ENCODE measurements around the gene AXIN1. TPM values are rescaled to one million over a fixed set of nuclear protein-coding genes. Genes with fewer than 3 reads are reported as not detected.
A peak's percentile ranks its signal among the peaks of the same experiment; 100 is the strongest.

AXIN1 gene
- total and polyA plus RNA-seq, 9 of the 15 experiments (the other 6 are each of a cell fraction or from before 2014, with no cell fraction given), result 0.42 to 58.0 (median 25.9) TPM

DNA sequence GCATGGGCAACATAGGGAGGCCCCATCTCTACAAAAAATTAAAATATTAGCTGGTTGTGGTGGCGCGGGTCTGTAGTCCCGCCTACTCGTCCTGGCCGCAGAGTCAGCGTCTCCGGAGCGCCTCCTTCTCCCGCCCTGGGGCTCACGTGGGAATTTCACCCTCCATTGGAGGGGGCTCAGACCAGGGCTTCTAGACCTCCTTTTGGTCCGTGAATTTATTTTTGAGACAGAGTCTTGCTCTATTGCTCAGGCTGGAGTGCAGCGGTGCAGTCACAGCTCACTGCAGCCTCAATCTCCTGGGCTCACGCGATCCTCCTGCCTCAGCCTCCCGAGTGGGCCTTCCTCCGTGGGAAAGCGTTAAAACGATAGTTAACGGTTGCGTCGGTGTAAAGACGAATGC is 44.1 kb upstream of the AXIN1 start (continued):
- TF ChIP-seq, protein P1, sequence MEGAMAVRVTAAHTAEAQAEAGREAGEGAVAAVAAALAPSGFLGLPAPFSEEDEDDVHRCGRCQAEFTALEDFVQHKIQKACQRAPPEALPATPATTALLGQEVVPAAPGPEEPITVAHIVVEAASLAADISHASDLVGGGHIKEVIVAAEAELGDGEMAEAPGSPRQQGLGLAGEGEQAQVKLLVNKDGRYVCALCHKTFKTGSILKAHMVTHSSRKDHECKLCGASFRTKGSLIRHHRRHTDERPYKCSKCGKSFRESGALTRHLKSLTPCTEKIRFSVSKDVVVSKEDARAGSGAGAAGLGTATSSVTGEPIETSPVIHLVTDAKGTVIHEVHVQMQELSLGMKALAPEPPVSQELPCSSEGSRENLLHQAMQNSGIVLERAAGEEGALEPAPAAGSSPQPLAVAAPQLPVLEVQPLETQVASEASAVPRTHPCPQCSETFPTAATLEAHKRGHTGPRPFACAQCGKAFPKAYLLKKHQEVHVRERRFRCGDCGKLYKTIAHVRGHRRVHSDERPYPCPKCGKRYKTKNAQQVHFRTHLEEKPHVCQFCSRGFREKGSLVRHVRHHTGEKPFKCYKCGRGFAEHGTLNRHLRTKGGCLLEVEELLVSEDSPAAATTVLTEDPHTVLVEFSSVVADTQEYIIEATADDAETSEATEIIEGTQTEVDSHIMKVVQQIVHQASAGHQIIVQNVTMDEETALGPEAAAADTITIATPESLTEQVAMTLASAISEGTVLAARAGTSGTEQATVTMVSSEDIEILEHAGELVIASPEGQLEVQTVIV (CRISPR knock-in tag; IDR thresholded peaks at IDR 0.05; ENCODE audit: borderline replicate concordance), result no peak
- 0 out of 2 replicates have a peak, but pooled peaks have one; percentile 16 for TF ChIP-seq NCOA1 (IDR thresholded peaks at IDR 0.05; ENCODE audit: low read depth)
- TF ChIP-seq CEBPG (CRISPR knock-in tag; IDR thresholded peaks at IDR 0.05), result peak; percentile 19; the same call in 1 of the 2 replicates
- no peak for TF ChIP-seq CEBPG (tag; conservative IDR thresholded peaks at IDR 0.05 in 1 of 2, IDR thresholded peaks at IDR 0.05 in 1 of 2)
- TF ChIP-seq, protein P2, sequence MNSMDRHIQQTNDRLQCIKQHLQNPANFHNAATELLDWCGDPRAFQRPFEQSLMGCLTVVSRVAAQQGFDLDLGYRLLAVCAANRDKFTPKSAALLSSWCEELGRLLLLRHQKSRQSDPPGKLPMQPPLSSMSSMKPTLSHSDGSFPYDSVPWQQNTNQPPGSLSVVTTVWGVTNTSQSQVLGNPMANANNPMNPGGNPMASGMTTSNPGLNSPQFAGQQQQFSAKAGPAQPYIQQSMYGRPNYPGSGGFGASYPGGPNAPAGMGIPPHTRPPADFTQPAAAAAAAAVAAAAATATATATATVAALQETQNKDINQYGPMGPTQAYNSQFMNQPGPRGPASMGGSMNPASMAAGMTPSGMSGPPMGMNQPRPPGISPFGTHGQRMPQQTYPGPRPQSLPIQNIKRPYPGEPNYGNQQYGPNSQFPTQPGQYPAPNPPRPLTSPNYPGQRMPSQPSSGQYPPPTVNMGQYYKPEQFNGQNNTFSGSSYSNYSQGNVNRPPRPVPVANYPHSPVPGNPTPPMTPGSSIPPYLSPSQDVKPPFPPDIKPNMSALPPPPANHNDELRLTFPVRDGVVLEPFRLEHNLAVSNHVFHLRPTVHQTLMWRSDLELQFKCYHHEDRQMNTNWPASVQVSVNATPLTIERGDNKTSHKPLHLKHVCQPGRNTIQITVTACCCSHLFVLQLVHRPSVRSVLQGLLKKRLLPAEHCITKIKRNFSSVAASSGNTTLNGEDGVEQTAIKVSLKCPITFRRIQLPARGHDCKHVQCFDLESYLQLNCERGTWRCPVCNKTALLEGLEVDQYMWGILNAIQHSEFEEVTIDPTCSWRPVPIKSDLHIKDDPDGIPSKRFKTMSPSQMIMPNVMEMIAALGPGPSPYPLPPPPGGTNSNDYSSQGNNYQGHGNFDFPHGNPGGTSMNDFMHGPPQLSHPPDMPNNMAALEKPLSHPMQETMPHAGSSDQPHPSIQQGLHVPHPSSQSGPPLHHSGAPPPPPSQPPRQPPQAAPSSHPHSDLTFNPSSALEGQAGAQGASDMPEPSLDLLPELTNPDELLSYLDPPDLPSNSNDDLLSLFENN (IDR thresholded peaks at IDR 0.05; ENCODE audit: low read depth in 2 of 2, low read length in 2 of 2), result no peak
- TF ChIP-seq TAF15 (IDR thresholded peaks at IDR 0.05; ENCODE audit: low read depth, low read length), result no peak
- TF ChIP-seq ZNF583 (CRISPR knock-in tag; IDR thresholded peaks at IDR 0.05), result no peak

All from K562 (cell line).